NK-92 (cell line): ENCODE measurements around the gene ANKRD23.
"Not testable (repeated sequence)": the region's sequence is repeated elsewhere in the genome, so short reads cannot be mapped to it uniquely, and the experiment has no call there.

Experiments
- DNase-seq: peaks from one replicate; lab custom pipeline; 2025; ENCODE audit not compliant: unreplicated experiment; lab: John Stamatoyannopoulos, UW

The ANKRD23 gene

GRCh38 chr2:96843538-96844268, at the start of gene ANKRD23:
Gene ANKRD23 (minus strand): TSS chr2:96844021. CDS start chr2:96843992, 29 bp downstream.
- DNase-seq = no peak

GRCh38 chr2:96891591-96892333, 47.9 kb upstream of the ANKRD23 start:
- DNase-seq = no peak

- no peak for DNase-seq
Observed at GRCh38 chr2:96890726-96891385, 47.0 kb upstream of the ANKRD23 start.

- no peak for DNase-seq
Observed at GRCh38 chr2:96890252-96890651, 46.4 kb upstream of the ANKRD23 start.

GRCh38 chr2:96889502-96889901, 45.7 kb upstream of the ANKRD23 start:
- not testable (repeated sequence) for DNase-seq

GRCh38 chr2:96888072-96889011, 44.5 kb upstream of the ANKRD23 start:
- DNase-seq = no peak

- DNase-seq = no peak
Observed at GRCh38 chr2:96887493-96888012, 43.7 kb upstream of the ANKRD23 start.

- no peak for DNase-seq
Observed at GRCh38 chr2:96885432-96886347, 41.9 kb upstream of the ANKRD23 start.

DNA sequence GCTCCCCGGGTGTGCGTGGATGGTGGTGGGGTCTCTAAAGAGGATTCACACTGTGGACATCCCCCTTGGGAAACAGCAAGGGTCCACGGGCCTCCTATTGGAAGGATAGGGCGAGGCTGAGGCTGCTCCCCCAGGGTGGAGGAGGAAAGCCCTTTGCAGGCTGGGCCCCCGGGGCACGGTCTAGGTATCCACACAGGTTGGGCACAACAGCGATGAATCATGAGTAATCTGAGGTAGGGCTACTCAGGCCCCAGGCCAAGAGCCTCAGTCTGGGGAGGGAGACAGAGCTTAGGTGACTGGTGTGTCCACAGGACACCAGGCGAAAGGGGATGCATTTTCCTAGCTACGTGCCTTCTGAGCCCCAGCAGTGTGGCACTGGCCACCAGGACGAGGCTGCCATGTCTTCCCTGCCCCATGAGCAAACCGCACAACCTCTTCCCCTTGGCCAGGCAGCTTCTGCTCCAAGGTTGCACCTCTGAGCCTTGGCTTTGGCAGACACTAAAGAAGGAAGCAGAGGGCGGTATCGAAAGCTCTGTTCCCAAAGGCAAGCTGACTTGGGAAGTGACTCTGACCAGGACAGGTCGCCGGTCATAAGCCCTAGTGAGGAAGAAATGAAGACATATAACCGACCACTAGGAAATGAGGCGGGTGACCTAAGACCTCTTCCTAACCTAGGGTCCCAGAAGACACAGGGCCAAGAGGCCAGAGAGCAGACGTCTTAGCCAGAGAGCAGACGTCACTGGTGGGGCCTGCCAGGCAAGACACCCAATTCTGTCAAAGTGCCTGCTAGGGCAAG, 40.7 kb upstream of the ANKRD23 start:
- DNase-seq = no peak

GRCh38 chr2:96883306-96883705, 39.5 kb upstream of the ANKRD23 start:
- DNase-seq = no peak

- no peak for DNase-seq
Observed at GRCh38 chr2:96882906-96883305, 39.1 kb upstream of the ANKRD23 start.

GRCh38 chr2:96882230-96882629, 38.4 kb upstream of the ANKRD23 start:
- DNase-seq = no peak

- no peak for DNase-seq
Observed at GRCh38 chr2:96881349-96882195, 37.8 kb upstream of the ANKRD23 start.

GRCh38 chr2:96880891-96881273, 37.1 kb upstream of the ANKRD23 start:
- DNase-seq = no peak

DNA sequence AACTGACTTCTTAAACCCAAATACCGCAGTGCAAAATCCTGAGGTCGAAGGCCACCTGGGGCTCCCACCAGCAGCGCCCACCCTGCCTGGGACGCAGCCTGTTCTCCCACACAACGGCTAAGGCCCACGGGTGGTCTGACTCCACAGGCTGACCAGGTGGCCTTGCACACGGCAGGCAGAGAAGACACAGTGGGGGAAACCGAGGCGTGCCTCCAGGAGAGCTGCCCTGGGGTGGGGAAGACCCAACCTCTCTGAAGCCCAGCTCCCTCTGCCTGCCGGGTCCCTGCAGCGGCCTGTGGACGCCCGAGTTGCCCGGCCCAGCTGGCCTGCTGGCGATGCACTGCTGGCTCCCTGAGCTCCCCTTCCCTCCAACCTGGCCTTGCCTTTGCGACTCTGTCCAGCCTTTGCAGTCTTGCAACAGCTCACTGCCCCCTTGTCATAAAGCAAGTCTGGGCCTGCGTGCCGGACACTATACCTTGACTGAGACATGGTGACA, 35.8 kb upstream of the ANKRD23 start:
- no peak for DNase-seq

DNA sequence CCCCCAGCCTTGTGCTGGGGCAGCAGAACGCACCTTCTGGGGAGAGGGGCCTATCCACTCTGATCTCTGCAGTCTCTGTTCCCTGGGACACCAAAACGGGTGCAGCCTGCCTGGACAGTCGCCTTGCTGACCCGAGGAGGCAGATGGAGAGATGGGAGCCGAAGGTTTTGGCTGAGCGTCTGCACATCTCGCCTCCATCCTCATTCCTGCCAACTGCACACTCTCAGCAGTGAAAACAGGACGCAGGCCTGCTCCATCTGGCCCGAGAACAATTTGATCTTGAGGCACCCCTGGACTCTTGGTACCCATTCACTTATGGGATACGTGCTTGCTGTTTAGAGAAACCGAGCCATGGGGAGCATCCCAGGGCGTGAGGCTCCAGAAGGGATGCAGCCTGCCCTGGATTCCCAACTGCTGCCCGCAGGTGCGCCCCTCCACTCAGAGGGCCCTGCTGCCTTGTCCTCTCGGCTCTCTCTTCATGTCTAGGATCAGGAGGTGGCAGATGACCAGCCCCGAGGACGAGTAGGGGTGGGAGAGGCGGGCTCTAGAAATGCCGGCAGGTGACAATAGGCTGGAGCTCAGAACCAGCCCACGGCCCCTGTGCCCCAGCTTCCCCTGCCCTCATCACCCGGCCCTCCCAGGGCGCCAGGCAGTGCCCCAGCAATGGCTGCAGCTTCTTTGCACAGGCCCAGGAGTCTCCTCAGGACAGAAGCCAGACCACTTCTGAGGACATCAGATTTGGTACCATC, 35.1 kb upstream of the ANKRD23 start:
- DNase-seq = no peak

GRCh38 chr2:96878171-96878570, 34.4 kb upstream of the ANKRD23 start:
- no peak for DNase-seq
